Upper lobe of left lung (tissue), 6 donors: ENCODE measurements around the gene SCRT2. TPM values are rescaled to one million over a fixed set of nuclear protein-coding genes. Genes with fewer than 3 reads are reported as not detected.

Experiments used
- ATAC-seq, 2 donors: fragments of 200-7000 bp; cut with Tn5 transposase; one replicate each; pipeline ENCODE4 v1.9.1; 2022; ENCODE audit warnings: mild to moderate bottlenecking in 2 of 2, moderate library complexity in 2 of 2; ENCODE audit not compliant: low FRiP score in 2 of 2
- DNase-seq, 2 donors: peaks; one replicate each; pipeline ENCODE4 v3.0.0-alpha.2; 2019 to 2020
- H3K27ac ChIP-seq, 4 donors: fragments of 200-600 bp; sonication (generic); one replicate each; pipeline ENCODE4 v1.5.1; 2016 to 2019
- H3K27me3 ChIP-seq, 4 donors: fragments of 200-600 bp; sonication (generic); one replicate each; pipeline ENCODE4 v1.5.1; 2017 to 2019
- H3K36me3 ChIP-seq, 4 donors: fragments of 200-600 bp; sonication (generic); one replicate each; pipeline ENCODE4 v1.5.1; 2016 to 2019
- H3K4me1 ChIP-seq, 4 donors: fragments of 200-600 bp; sonication (generic); one replicate each; pipeline ENCODE4 v1.5.1; 2018 to 2019
- H3K4me3 ChIP-seq, 4 donors: fragments of 200-600 bp; sonication (generic); one replicate each; pipeline ENCODE4 v1.5.1; 2017 to 2019; ENCODE audit warnings: mild to moderate bottlenecking in 2 of 4, moderate library complexity in 1 of 4
- H3K9me3 ChIP-seq, 4 donors: fragments of 200-600 bp; sonication (generic); one replicate each; pipeline ENCODE4 v1.5.1; 2018 to 2019
- CTCF ChIP-seq, 6 experiments: fragments of 450-650 bp in 4 of 6; fragments of 200-600 bp in 2 of 6; sonication (generic) in 2 of 6; IDR thresholded peaks; one replicate each; pipeline ENCODE4 v1.5.1; 2016 to 2019; ENCODE audit warnings: antibody characterized with exemption in 6 of 6
- EP300 ChIP-seq, 4 donors: sonication (generic); formaldehyde crosslinking; IDR thresholded peaks; one replicate each; pipeline ENCODE4 v1.5.1; 2017; ENCODE audit warnings: antibody characterized with exemption in 4 of 4, control low read depth in 2 of 4
- POLR2A ChIP-seq, 4 donors: fragments of 450-650 bp; IDR thresholded peaks; one replicate each; pipeline ENCODE4 v1.5.1; 2016 to 2017; ENCODE audit warnings: antibody characterized with exemption in 4 of 4, mild to moderate bottlenecking in 2 of 4
- POLR2AphosphoS5 ChIP-seq, 2 donors: sonication (generic); formaldehyde crosslinking; IDR thresholded peaks; one replicate each; pipeline ENCODE4 v1.5.1; 2017; ENCODE audit warnings: antibody characterized with exemption in 2 of 2
- WGBS, 2 donors: methylation state at CpG; one replicate each; pipeline ENCODE4 v1.1.5; 2017 to 2018; 5-methylcytosine and 5-hydroxymethylcytosine counted together
- total RNA-seq, 6 donors: library from RNA; depleted of rRNA in 4 of 6; stranded (reverse); fragments of >200 nt in 4 of 6; gene quantifications; one replicate each; pipeline versions ENCODE4 v1.1.0 to v1.2.1, GENCODE V29; 2016 to 2021
- donor health status: DM: no; HTN: no; CAD: no; lungs with moderate emphysema.
- donor health status: DM: no; HTN: yes; CAD: no; lungs with severe emphysema.

The SCRT2 gene
- total RNA-seq, 6 donors from 2014 or later: not detected

GRCh38 chr20:640674-641515, 34.7 kb downstream of the SCRT2 start:
- H3K27me3 ChIP-seq: peaks cover 0 to 7% (median 0%) of the 10 kb centered on the region in 4 donors
- TF ChIP-seq CTCF (IDR thresholded peaks at IDR 0.05): no peak
- TF ChIP-seq EP300 (IDR thresholded peaks at IDR 0.05): no peak
- TF ChIP-seq POLR2A (IDR thresholded peaks at IDR 0.05): no peak
- no peak for TF ChIP-seq POLR2AphosphoS5 (IDR thresholded peaks at IDR 0.05)
- no peak for ATAC-seq
- DNase-seq: no peak
- no peaks in the 10 kb centered on the region for H3K36me3 ChIP-seq
- peak overlapping the region in 2 of 4 donors; percentile 8 to 32 for H3K27ac ChIP-seq
- WGBS, 2 donors: 54 to 70% methylated on average over 11 of the region's 11 CpGs
- H3K4me3 ChIP-seq: no peak overlapping the region
- peaks cover 8 to 15% (median 11%) of the 10 kb centered on the region in 4 donors for H3K4me1 ChIP-seq
- no peaks in the 10 kb centered on the region for H3K9me3 ChIP-seq

GRCh38 chr20:638579-638978, 37.0 kb downstream of the SCRT2 start:
- Histone ChIP-seq H3K4me1 (peaks cover 3 to 7% (median 4%) of the 10 kb centered on the region in 4 donors), H3K4me3 (no peak overlapping the region), H3K27ac (no peak overlapping the region), H3K9me3 (no peaks in the 10 kb centered on the region), H3K36me3 (no peaks in the 10 kb centered on the region), H3K27me3 (peaks cover 0 to 7% (median 0%) of the 10 kb centered on the region in 4 donors)
- 89 to 96% methylated on average over 1 of the region's 1 CpG for WGBS, 2 donors
- DNase-seq: no peak
- ATAC-seq: no peak
- TF ChIP-seq EP300 (IDR thresholded peaks at IDR 0.05) (no peak), POLR2AphosphoS5 (IDR thresholded peaks at IDR 0.05) (no peak), POLR2A (IDR thresholded peaks at IDR 0.05) (no peak), CTCF (IDR thresholded peaks at IDR 0.05) (no peak)

GRCh38 chr20:637559-637958, 38.0 kb downstream of the SCRT2 start:
- H3K27me3 ChIP-seq: peaks cover 0 to 3% (median 0%) of the 10 kb centered on the region in 4 donors
- no peak for TF ChIP-seq POLR2AphosphoS5 (IDR thresholded peaks at IDR 0.05)
- TF ChIP-seq POLR2A (IDR thresholded peaks at IDR 0.05): no peak
- TF ChIP-seq CTCF (IDR thresholded peaks at IDR 0.05): no peak
- TF ChIP-seq EP300 (IDR thresholded peaks at IDR 0.05): no peak
- no peak overlapping the region for H3K27ac ChIP-seq
- DNase-seq: no peak
- H3K36me3 ChIP-seq: no peaks in the 10 kb centered on the region
- ATAC-seq: no peak
- H3K4me3 ChIP-seq: no peak overlapping the region
- peaks cover 3 to 4% (median 3%) of the 10 kb centered on the region in 4 donors for H3K4me1 ChIP-seq
- 83 to 92% methylated on average over 2 of the region's 2 CpGs for WGBS, 2 donors
- H3K9me3 ChIP-seq: no peaks in the 10 kb centered on the region

GRCh38 chr20:635893-636338, 39.7 kb downstream of the SCRT2 start:
- Histone ChIP-seq H3K4me3 (no peak overlapping the region), H3K27ac (no peak overlapping the region), H3K36me3 (no peaks in the 10 kb centered on the region), H3K27me3 (no peaks in the 10 kb centered on the region), H3K9me3 (no peaks in the 10 kb centered on the region), H3K4me1 (no peaks in the 10 kb centered on the region)
- TF ChIP-seq POLR2A (IDR thresholded peaks at IDR 0.05) (no peak), EP300 (IDR thresholded peaks at IDR 0.05) (no peak), POLR2AphosphoS5 (IDR thresholded peaks at IDR 0.05) (no peak)
- ATAC-seq: no peak
- no peak for DNase-seq
- 49 to 51% methylated on average over 7 of the region's 7 CpGs for WGBS, 2 donors

- 59 to 76% methylated on average over 6 to 9 of the region's 9 CpGs for WGBS, 2 donors
- DNase-seq (no peak), ATAC-seq (no peak)
- H3K27me3 ChIP-seq: no peaks in the 10 kb centered on the region
- H3K4me1 ChIP-seq: no peaks in the 10 kb centered on the region
- TF ChIP-seq POLR2AphosphoS5 (IDR thresholded peaks at IDR 0.05) (no peak), CTCF (IDR thresholded peaks at IDR 0.05) (no peak), EP300 (IDR thresholded peaks at IDR 0.05) (no peak), POLR2A (IDR thresholded peaks at IDR 0.05) (no peak)
- no peak overlapping the region for H3K27ac ChIP-seq
- H3K36me3 ChIP-seq: no peaks in the 10 kb centered on the region
- no peak overlapping the region for H3K4me3 ChIP-seq
- H3K9me3 ChIP-seq: no peaks in the 10 kb centered on the region
Observed at GRCh38 chr20:635028-635892, 40.3 kb downstream of the SCRT2 start.
